Effector memory CD8-positive, alpha-beta T cell (primary cell): ENCODE results near the gene EDRF1.
A peak's percentile ranks its signal among the peaks of the same experiment; 100 is the strongest.

Experiments used
- ATAC-seq: fragments of 150-1000 bp; cut with Tn5 transposase; replicated peaks from 2 replicates; pipeline ENCODE4 v1.10.0; 2021; ENCODE audit warnings: mild to moderate bottlenecking, moderate library complexity
- DNase-seq, 3 experiments: peaks; one replicate each; pipeline ENCODE4 v3.0.0; 2021
- H3K27ac Mint-ChIP-seq, 2 donors: one replicate each; pipeline ENCODE4 v1.8.0; 2022; ENCODE audit warnings: mild to moderate bottlenecking in 2 of 2, mixed read lengths in 2 of 2, moderate library complexity in 2 of 2
- H3K27me3 Mint-ChIP-seq, 2 donors: one replicate each; pipeline ENCODE4 v1.8.0; 2022; ENCODE audit warnings: mixed read lengths in 2 of 2
- H3K36me3 Mint-ChIP-seq: one replicate; pipeline ENCODE4 v1.8.0; 2022; ENCODE audit warnings: mild to moderate bottlenecking, moderate library complexity, mixed read lengths; ENCODE audit not compliant: insufficient read depth
- H3K4me1 Mint-ChIP-seq, 2 donors: one replicate each; pipeline ENCODE4 v1.8.0; 2022; ENCODE audit warnings: low read depth in 2 of 2, mixed read lengths in 2 of 2
- H3K4me3 Mint-ChIP-seq, 2 donors: one replicate each; pipeline ENCODE4 v1.8.0; 2022; ENCODE audit warnings: mild to moderate bottlenecking in 2 of 2, mixed read lengths in 2 of 2, moderate library complexity in 2 of 2
- H3K9me3 Mint-ChIP-seq, 2 donors: one replicate each; pipeline ENCODE4 v1.8.0; 2022; ENCODE audit warnings: mixed read lengths in 2 of 2

The EDRF1 gene

GRCh38 chr10:125774581-125775191 lies 55.2 kb downstream of the EDRF1 start:
- DNase-seq (no peak), ATAC-seq (no peak)
- Mint-ChIP-seq H3K4me1 (no peaks in the 10 kb centered on the region), H3K4me3 (no peak overlapping the region), H3K27ac (no peak overlapping the region), H3K36me3 (peaks cover 7% of the 10 kb centered on the region), H3K9me3 (no peaks in the 10 kb centered on the region), H3K27me3 (peaks cover 16 to 18% of the 10 kb centered on the region in 2 donors)

DNA sequence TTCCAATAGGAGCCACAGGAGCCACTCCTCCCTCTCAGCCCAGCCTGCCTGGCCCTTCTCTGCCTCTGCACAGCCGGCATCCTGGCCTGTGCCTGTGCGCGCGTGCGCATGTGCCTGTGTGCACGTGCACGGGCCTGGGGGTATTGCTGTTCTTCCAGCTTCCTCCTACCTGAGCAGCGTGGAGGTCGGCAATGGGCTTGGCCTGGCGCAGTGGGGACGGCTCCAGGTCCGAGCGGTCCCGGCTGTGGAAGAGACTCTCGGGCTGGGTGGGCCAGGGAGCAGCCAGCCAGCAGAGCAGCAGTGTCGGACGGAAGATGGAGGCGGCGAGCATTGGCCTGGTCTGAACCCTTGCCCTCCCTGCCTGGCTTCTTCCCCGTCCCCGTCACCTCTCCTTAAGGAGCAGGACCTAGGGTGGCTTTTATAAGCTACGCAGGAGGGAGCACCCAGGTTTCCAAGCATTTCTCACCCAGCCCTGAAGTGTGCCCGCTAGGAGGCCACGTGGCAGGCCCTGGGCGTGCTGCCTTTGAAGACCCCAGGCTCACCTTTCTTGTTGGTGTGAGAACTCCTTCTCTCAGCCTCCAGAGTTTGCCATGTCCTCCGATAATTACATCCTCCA lies 56.1 kb downstream of the EDRF1 start, which contains the start of gene MMP21:
TSS of gene MMP21 (minus strand) at position 331 of the 616 bp plus-strand sequence. CDS start at position 331, 0 bp downstream.
- Mint-ChIP-seq H3K27ac (no peak within 1 kb of the TSS), H3K27me3 (peaks cover 16 to 18% of the 10 kb centered on the region in 2 donors), H3K9me3 (no peaks in the 10 kb centered on the region), H3K4me3 (no peak within 1 kb of the TSS), H3K36me3 (peaks cover 6% of the 10 kb centered on the region), H3K4me1 (no peaks in the 10 kb centered on the region)
- DNase-seq (no peak), ATAC-seq (no peak)

DNA sequence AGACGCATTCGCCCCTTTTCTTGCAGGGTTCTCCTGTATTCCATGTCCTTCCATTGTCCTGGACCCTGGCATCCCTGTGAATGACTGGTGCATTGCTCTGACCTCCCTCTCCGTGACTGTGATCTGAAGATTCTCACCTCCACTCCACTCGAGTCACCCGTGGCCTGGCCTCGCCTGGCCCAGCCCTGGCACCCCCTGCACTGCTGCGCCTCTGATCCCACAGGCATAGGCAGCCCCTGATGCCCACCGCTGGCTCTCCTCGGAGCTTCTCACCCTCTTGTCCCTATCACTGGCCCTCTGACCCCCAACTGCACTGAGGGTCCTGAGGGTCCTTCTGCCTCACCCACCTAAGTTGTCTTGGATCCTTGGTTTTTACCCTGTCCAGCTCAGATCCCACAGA lies 58.3 kb downstream of the EDRF1 start:
- Mint-ChIP-seq H3K36me3 (no peaks in the 10 kb centered on the region), H3K4me3 (no peak overlapping the region), H3K27ac (no peak overlapping the region), H3K27me3 (peaks cover 16 to 18% of the 10 kb centered on the region in 2 donors), H3K9me3 (no peaks in the 10 kb centered on the region), H3K4me1 (no peaks in the 10 kb centered on the region)
- ATAC-seq (no peak), DNase-seq (no peak)

- H3K4me1 Mint-ChIP-seq = no peaks in the 10 kb centered on the region
- no peak overlapping the region for H3K27ac Mint-ChIP-seq
- peaks cover 16 to 18% of the 10 kb centered on the region in 2 donors for H3K27me3 Mint-ChIP-seq
- no peaks in the 10 kb centered on the region for H3K36me3 Mint-ChIP-seq
- no peak overlapping the region for H3K4me3 Mint-ChIP-seq
- DNase-seq = no peak
- no peaks in the 10 kb centered on the region for H3K9me3 Mint-ChIP-seq
- no peak for ATAC-seq
Observed at GRCh38 chr10:125778556-125778955, 59.0 kb downstream of the EDRF1 start.

- ATAC-seq = no peak
- no peak for DNase-seq
- Mint-ChIP-seq H3K4me1 (no peaks in the 10 kb centered on the region), H3K9me3 (no peaks in the 10 kb centered on the region), H3K27me3 (peaks cover 12 to 16% of the 10 kb centered on the region in 2 donors), H3K4me3 (no peak overlapping the region), H3K27ac (no peak overlapping the region), H3K36me3 (no peaks in the 10 kb centered on the region)
Observed at GRCh38 chr10:125779403-125780327, 60.2 kb downstream of the EDRF1 start.

GRCh38 chr10:125781374-125781773 lies 61.9 kb downstream of the EDRF1 start:
- H3K9me3 Mint-ChIP-seq = no peaks in the 10 kb centered on the region
- no peak overlapping the region for H3K27ac Mint-ChIP-seq
- H3K4me3 Mint-ChIP-seq = no peak overlapping the region
- H3K36me3 Mint-ChIP-seq = no peaks in the 10 kb centered on the region
- DNase-seq (no peak), ATAC-seq (no peak)
- peaks cover 12 to 16% of the 10 kb centered on the region in 2 donors for H3K27me3 Mint-ChIP-seq
- H3K4me1 Mint-ChIP-seq = no peaks in the 10 kb centered on the region

DNA sequence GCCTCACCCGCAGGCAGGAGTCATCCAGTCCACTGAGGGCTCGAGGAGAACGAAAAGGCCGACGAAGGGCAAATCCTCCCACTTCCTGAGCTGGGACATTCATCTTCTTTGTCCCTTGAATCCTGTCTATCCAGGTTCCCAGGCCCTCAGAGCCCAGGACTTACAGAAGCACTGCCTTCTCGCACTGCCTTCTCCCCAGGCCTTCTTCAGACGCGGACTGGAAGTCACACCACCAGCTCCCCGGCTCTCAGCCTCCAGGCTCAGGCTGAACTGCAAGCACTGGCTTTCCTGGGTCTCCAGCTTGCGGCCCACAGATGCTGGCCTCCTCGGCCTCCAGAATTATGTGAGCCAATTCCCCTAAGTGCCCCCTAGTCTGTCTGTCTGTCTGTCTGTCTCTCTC lies 62.5 kb downstream of the EDRF1 start:
- no peak overlapping the region for H3K4me3 Mint-ChIP-seq
- H3K27me3 Mint-ChIP-seq = peaks cover 12 to 16% of the 10 kb centered on the region in 2 donors
- no peak overlapping the region for H3K27ac Mint-ChIP-seq
- no peak for ATAC-seq
- peaks cover 2% of the 10 kb centered on the region in 2 donors for H3K4me1 Mint-ChIP-seq
- H3K9me3 Mint-ChIP-seq = no peaks in the 10 kb centered on the region
- H3K36me3 Mint-ChIP-seq = no peaks in the 10 kb centered on the region
- no peak for DNase-seq

GRCh38 chr10:125782616-125783015 lies 63.1 kb downstream of the EDRF1 start:
- H3K36me3 Mint-ChIP-seq = no peaks in the 10 kb centered on the region
- no peak overlapping the region for H3K27ac Mint-ChIP-seq
- H3K27me3 Mint-ChIP-seq = peaks cover 9 to 11% of the 10 kb centered on the region in 2 donors
- no peaks in the 10 kb centered on the region for H3K9me3 Mint-ChIP-seq
- ATAC-seq (no peak), DNase-seq (no peak)
- peaks cover 6 to 7% of the 10 kb centered on the region in 2 donors for H3K4me1 Mint-ChIP-seq
- no peak overlapping the region for H3K4me3 Mint-ChIP-seq

- H3K4me3 Mint-ChIP-seq = no peak overlapping the region
- no peak overlapping the region for H3K27ac Mint-ChIP-seq
- no peak for DNase-seq
- H3K4me1 Mint-ChIP-seq = peaks cover 9 to 15% of the 10 kb centered on the region in 2 donors
- no peak for ATAC-seq
- no peaks in the 10 kb centered on the region for H3K36me3 Mint-ChIP-seq
- peaks cover under 1 to 3% of the 10 kb centered on the region in 2 donors for H3K27me3 Mint-ChIP-seq
- no peaks in the 10 kb centered on the region for H3K9me3 Mint-ChIP-seq
Observed at GRCh38 chr10:125783408-125783807, 63.9 kb downstream of the EDRF1 start.

DNA sequence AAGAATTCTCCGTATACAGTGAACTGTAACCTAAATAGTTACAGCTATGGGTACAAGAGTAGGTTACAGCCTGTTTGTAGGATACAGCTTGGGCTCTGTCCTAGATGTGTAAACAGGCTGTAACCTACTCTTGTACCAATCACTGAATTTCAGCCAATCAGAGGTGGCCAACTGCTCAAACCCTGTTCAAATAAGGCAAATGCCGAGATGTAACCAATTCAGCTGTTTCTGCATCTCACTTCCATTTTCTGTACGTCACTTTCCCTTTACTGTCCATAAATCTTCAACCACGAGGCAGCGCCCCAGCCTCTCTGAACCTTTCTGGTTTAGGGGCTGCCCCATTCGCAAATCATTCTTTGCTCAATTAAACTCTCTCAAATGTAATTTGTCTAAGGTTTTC lies 64.4 kb downstream of the EDRF1 start:
- H3K27ac Mint-ChIP-seq = no peak overlapping the region
- no peaks in the 10 kb centered on the region for H3K9me3 Mint-ChIP-seq
- no peak for DNase-seq
- H3K4me3 Mint-ChIP-seq = no peak overlapping the region
- H3K27me3 Mint-ChIP-seq = no peaks in the 10 kb centered on the region
- H3K4me1 Mint-ChIP-seq = peaks cover 14 to 19% of the 10 kb centered on the region in 2 donors
- H3K36me3 Mint-ChIP-seq = no peaks in the 10 kb centered on the region
- ATAC-seq = no peak

DNA sequence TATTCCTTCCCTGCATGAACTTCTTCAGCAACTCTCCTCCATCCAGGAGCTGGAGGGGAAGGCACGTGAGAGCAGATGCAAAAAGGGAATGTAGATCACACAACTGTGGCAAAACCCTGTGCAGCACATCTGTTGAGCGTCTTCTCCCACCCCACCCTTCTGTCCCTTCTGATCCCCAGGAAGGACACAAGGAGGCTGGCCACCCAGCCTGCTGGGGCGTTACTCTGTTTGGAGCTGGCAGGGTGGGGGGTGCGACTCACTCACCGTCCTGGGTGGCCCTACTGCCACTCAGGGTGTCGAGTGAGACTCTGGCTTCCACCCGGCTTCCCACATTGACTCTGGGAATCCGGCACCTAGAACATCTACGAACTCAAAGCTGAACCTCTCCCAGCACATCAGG lies 66.3 kb downstream of the EDRF1 start:
- H3K27ac Mint-ChIP-seq = no peak overlapping the region
- H3K4me1 Mint-ChIP-seq = peaks cover 14 to 24% of the 10 kb centered on the region in 2 donors
- ATAC-seq (no peak), DNase-seq (no peak)
- peaks cover 2% of the 10 kb centered on the region for H3K36me3 Mint-ChIP-seq
- no peaks in the 10 kb centered on the region for H3K27me3 Mint-ChIP-seq
- H3K4me3 Mint-ChIP-seq = no peak overlapping the region
- H3K9me3 Mint-ChIP-seq = no peaks in the 10 kb centered on the region

GRCh38 chr10:125788156-125789034 lies 68.9 kb downstream of the EDRF1 start:
- H3K27ac Mint-ChIP-seq = peak overlapping the region; percentile 81 to 89
- DNase-seq = no peak
- no peaks in the 10 kb centered on the region for H3K27me3 Mint-ChIP-seq
- no peaks in the 10 kb centered on the region for H3K9me3 Mint-ChIP-seq
- H3K36me3 Mint-ChIP-seq = peaks cover 11% of the 10 kb centered on the region
- peak; percentile 51 for ATAC-seq
- H3K4me1 Mint-ChIP-seq = peaks cover 14 to 30% of the 10 kb centered on the region in 2 donors
- H3K4me3 Mint-ChIP-seq = peak overlapping the region in 1 of 2 donors; percentile 12
